ENCODE data around the gene ERBB3. TPM values are rescaled to one million over a fixed set of nuclear protein-coding genes. Genes with fewer than 3 reads are reported as not detected.

Gene ERBB3
- total RNA-seq, 1 experiment from 2014 or later = 64.3 TPM

- Mint-ChIP-seq H3K9me3 (no peaks in the 10 kb centered on the region), H3K27me3 (ENCODE audit: low read depth) (no peaks in the 10 kb centered on the region), H3K4me3 (peak overlapping the region; percentile 89), H3K27ac (peak overlapping the region; percentile 96), H3K36me3 (peaks cover 16% of the 10 kb centered on the region), H3K4me1 (peaks cover 23% of the 10 kb centered on the region)
- peak; percentile 24 for ATAC-seq
- no peak for TF ChIP-seq SMAD3 (CRISPR knock-in tag; IDR thresholded peaks at IDR 0.05; ENCODE audit: borderline replicate concordance)
- TF ChIP-seq, protein P1, sequence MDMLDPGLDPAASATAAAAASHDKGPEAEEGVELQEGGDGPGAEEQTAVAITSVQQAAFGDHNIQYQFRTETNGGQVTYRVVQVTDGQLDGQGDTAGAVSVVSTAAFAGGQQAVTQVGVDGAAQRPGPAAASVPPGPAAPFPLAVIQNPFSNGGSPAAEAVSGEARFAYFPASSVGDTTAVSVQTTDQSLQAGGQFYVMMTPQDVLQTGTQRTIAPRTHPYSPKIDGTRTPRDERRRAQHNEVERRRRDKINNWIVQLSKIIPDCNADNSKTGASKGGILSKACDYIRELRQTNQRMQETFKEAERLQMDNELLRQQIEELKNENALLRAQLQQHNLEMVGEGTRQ (CRISPR knock-in tag; IDR thresholded peaks at IDR 0.05) = no peak
- TF ChIP-seq ETV6 (CRISPR knock-in tag; IDR thresholded peaks at IDR 0.05) = peak; percentile 16; the same call in 1 of the 2 replicates
- 0 out of 2 replicates have a peak, but pooled peaks have one; percentile 28 for TF ChIP-seq HMGXB4 (CRISPR knock-in tag; IDR thresholded peaks at IDR 0.05)
- TF ChIP-seq TCF7 (CRISPR knock-in tag; IDR thresholded peaks at IDR 0.05; ENCODE audit: low read depth) = 0 out of 2 replicates have a peak, but pooled peaks have one; percentile 10
- TF ChIP-seq SP1 (CRISPR knock-in tag; conservative IDR thresholded peaks at IDR 0.05) = 0 out of 2 replicates have a peak, but pooled peaks have one; percentile 6
- TF ChIP-seq FOXK1 (CRISPR knock-in tag; IDR thresholded peaks at IDR 0.05) = peak; percentile 50; the same call in 1 of the 2 replicates
- peak; percentile 84 for TF ChIP-seq GABPB1 (CRISPR knock-in tag; IDR thresholded peaks at IDR 0.05)
- 0 out of 2 replicates have a peak, but pooled peaks have one; percentile 3 for TF ChIP-seq TEAD1 (CRISPR knock-in tag; IDR thresholded peaks at IDR 0.05)
- peak; percentile 41; the same call in 1 of the 2 replicates for TF ChIP-seq E2F5 (CRISPR knock-in tag; IDR thresholded peaks at IDR 0.05)
- POLR2A ChIA-PET = interaction anchor here (0.6 to 2.9 kb wide), 10 partner anchors 24 to 82 kb away, joined by 3 to 34 read pairs (median 3); partner anchors contain the start of genes ESYT1, PA2G4 and ZC3H10
- DNase-seq (ENCODE audit: low spot score) = peak; percentile 59
- CTCF ChIA-PET = interaction anchor here (0.8 to 2.6 kb wide), 11 partner anchors 12 to 109 kb away, joined by 3 to 16 read pairs (median 4); partner anchors contain the start of genes ESYT1, PA2G4, RAB5B and SMARCC2
These were observed 682 bp downstream of the ERBB3 start for GRCh38 chr12:56080556-56081138.

- Mint-ChIP-seq H3K4me3 (peak overlapping the region; percentile 89), H3K27me3 (ENCODE audit: low read depth) (no peaks in the 10 kb centered on the region), H3K27ac (peak overlapping the region; percentile 96), H3K9me3 (no peaks in the 10 kb centered on the region), H3K36me3 (peaks cover 24% of the 10 kb centered on the region), H3K4me1 (peaks cover 23% of the 10 kb centered on the region)
- DNase-seq (ENCODE audit: low spot score) = peak; percentile 14
- TF ChIP-seq ELF4 (CRISPR knock-in tag; IDR thresholded peaks at IDR 0.05; ENCODE audit: low read depth) = no peak
- TF ChIP-seq ZMAT4 (CRISPR knock-in tag; IDR thresholded peaks at IDR 0.05) = no peak
- peak; percentile 89 for TF ChIP-seq GABPB1 (CRISPR knock-in tag; IDR thresholded peaks at IDR 0.05)
- TF ChIP-seq ZNF396 (CRISPR knock-in tag; IDR thresholded peaks at IDR 0.05; ENCODE audit: borderline replicate concordance) = no peak
- POLR2A ChIA-PET = interaction anchor here (0.8 to 2.9 kb wide), 7 partner anchors 23 to 78 kb away, joined by 3 to 34 read pairs (median 3); partner anchors contain the start of genes ESYT1 and PA2G4
- CTCF ChIA-PET = interaction anchor here (0.8 to 2.6 kb wide), 7 partner anchors 11 to 108 kb away, joined by 3 to 16 read pairs (median 4); partner anchors contain the start of genes ESYT1, PA2G4, RAB5B and SMARCC2
- no peak for ATAC-seq
These were observed 1.7 kb downstream of the ERBB3 start for GRCh38 chr12:56081393-56082347.

DNA sequence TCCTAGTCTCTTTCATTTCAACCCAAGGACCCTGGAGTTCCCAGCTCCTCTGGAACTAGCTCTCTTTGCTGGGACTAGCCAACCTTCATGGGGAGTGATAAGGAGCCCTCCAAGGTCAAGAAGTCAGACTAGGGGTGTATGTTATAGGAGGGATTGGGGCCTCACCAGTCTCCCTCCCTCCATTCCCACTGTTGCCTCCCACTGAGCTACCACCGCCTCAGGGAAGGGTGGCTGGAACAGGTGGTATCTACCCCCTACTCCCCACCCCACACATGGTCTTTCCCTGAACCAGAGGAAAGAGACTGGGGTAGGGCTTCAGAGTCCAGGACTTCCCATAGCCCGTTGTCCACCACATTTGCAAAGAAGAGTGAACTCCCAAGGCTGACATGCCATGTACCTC, 2.4 kb downstream of the ERBB3 start:
- no peak overlapping the region for H3K4me3 Mint-ChIP-seq
- peaks cover 26% of the 10 kb centered on the region for H3K36me3 Mint-ChIP-seq
- peaks cover 23% of the 10 kb centered on the region for H3K4me1 Mint-ChIP-seq
- ChIA-PET POLR2A (no interaction called here), CTCF (interaction anchor here (1.4 kb wide), 1 partner anchor 36 kb away, joined by 4 read pairs; no protein-coding TSS in a partner anchor)
- H3K27ac Mint-ChIP-seq = no peak overlapping the region
- H3K9me3 Mint-ChIP-seq = no peaks in the 10 kb centered on the region
- DNase-seq (ENCODE audit: low spot score) (no peak), ATAC-seq (no peak)
- H3K27me3 Mint-ChIP-seq (ENCODE audit: low read depth) = no peaks in the 10 kb centered on the region
- no peak for TF ChIP-seq ZNF263 (CRISPR knock-in tag; IDR thresholded peaks at IDR 0.05; ENCODE audit: low read depth)
- TF ChIP-seq, protein P2, sequence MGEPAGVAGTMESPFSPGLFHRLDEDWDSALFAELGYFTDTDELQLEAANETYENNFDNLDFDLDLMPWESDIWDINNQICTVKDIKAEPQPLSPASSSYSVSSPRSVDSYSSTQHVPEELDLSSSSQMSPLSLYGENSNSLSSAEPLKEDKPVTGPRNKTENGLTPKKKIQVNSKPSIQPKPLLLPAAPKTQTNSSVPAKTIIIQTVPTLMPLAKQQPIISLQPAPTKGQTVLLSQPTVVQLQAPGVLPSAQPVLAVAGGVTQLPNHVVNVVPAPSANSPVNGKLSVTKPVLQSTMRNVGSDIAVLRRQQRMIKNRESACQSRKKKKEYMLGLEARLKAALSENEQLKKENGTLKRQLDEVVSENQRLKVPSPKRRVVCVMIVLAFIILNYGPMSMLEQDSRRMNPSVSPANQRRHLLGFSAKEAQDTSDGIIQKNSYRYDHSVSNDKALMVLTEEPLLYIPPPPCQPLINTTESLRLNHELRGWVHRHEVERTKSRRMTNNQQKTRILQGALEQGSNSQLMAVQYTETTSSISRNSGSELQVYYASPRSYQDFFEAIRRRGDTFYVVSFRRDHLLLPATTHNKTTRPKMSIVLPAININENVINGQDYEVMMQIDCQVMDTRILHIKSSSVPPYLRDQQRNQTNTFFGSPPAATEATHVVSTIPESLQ (CRISPR knock-in tag; IDR thresholded peaks at IDR 0.05) = no peak
- no peak for TF ChIP-seq NFE2L1 (CRISPR knock-in tag; IDR thresholded peaks at IDR 0.05)
- TF ChIP-seq, protein P3, sequence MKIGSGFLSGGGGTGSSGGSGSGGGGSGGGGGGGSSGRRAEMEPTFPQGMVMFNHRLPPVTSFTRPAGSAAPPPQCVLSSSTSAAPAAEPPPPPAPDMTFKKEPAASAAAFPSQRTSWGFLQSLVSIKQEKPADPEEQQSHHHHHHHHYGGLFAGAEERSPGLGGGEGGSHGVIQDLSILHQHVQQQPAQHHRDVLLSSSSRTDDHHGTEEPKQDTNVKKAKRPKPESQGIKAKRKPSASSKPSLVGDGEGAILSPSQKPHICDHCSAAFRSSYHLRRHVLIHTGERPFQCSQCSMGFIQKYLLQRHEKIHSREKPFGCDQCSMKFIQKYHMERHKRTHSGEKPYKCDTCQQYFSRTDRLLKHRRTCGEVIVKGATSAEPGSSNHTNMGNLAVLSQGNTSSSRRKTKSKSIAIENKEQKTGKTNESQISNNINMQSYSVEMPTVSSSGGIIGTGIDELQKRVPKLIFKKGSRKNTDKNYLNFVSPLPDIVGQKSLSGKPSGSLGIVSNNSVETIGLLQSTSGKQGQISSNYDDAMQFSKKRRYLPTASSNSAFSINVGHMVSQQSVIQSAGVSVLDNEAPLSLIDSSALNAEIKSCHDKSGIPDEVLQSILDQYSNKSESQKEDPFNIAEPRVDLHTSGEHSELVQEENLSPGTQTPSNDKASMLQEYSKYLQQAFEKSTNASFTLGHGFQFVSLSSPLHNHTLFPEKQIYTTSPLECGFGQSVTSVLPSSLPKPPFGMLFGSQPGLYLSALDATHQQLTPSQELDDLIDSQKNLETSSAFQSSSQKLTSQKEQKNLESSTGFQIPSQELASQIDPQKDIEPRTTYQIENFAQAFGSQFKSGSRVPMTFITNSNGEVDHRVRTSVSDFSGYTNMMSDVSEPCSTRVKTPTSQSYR (CRISPR knock-in tag; IDR thresholded peaks at IDR 0.05) = no peak
- no peak for TF ChIP-seq TCF7 (CRISPR knock-in tag; IDR thresholded peaks at IDR 0.05; ENCODE audit: low read depth)
- TF ChIP-seq RELA (CRISPR knock-in tag; IDR thresholded peaks at IDR 0.05; ENCODE audit: borderline replicate concordance) = no peak
- TF ChIP-seq ZNF396 (CRISPR knock-in tag; IDR thresholded peaks at IDR 0.05; ENCODE audit: borderline replicate concordance) = no peak
